AG09309 (cell line): Measurements from ENCODE around the gene ZNF593OS.

Source experiments
- DNase-seq: peaks from one replicate; pipeline ENCODE4 v3.0.0-alpha.2; 2010; ENCODE audit warnings: low read depth
- H3K4me3 ChIP-seq: 2 replicates; pipeline ENCODE4 v1.5.1; 2011; ENCODE audit warnings: mild to moderate bottlenecking, low read depth, low read length, moderate library complexity; ENCODE audit not compliant: control insufficient read depth
- TF ChIP-seq, protein P1 (sequence below): IDR thresholded peaks from 2 replicates; pipeline ENCODE4 v1.5.1; 2011; ENCODE audit warnings: mild to moderate bottlenecking, low read depth, low read length, inconsistent platforms; ENCODE audit not compliant: insufficient read depth, control insufficient read depth; ENCODE audit errors: missing control alignments

Gene ZNF593OS

DNA sequence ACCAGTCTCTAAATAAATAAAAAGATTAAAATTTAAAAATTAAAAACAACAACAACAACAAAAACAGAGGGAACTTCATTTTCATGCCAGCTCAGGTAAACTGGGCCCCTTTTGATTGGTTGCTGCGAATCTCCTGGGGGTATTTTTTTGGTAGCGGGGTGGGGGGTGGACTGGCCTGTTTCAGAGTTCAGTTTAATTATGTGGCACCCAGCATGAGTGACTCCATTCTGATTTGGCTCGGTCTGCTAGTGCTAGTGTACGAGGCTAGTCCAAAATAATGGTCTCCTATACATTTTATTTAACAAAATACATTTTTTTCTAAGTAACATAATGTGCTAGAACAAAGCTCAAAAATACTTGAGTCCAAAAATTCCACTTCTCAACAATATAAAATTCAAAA is 41.9 kb downstream of the ZNF593OS start:
- H3K4me3 ChIP-seq: no peak overlapping the region
- no peak for DNase-seq
- TF ChIP-seq, protein P1, sequence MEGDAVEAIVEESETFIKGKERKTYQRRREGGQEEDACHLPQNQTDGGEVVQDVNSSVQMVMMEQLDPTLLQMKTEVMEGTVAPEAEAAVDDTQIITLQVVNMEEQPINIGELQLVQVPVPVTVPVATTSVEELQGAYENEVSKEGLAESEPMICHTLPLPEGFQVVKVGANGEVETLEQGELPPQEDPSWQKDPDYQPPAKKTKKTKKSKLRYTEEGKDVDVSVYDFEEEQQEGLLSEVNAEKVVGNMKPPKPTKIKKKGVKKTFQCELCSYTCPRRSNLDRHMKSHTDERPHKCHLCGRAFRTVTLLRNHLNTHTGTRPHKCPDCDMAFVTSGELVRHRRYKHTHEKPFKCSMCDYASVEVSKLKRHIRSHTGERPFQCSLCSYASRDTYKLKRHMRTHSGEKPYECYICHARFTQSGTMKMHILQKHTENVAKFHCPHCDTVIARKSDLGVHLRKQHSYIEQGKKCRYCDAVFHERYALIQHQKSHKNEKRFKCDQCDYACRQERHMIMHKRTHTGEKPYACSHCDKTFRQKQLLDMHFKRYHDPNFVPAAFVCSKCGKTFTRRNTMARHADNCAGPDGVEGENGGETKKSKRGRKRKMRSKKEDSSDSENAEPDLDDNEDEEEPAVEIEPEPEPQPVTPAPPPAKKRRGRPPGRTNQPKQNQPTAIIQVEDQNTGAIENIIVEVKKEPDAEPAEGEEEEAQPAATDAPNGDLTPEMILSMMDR: no peak

DNA sequence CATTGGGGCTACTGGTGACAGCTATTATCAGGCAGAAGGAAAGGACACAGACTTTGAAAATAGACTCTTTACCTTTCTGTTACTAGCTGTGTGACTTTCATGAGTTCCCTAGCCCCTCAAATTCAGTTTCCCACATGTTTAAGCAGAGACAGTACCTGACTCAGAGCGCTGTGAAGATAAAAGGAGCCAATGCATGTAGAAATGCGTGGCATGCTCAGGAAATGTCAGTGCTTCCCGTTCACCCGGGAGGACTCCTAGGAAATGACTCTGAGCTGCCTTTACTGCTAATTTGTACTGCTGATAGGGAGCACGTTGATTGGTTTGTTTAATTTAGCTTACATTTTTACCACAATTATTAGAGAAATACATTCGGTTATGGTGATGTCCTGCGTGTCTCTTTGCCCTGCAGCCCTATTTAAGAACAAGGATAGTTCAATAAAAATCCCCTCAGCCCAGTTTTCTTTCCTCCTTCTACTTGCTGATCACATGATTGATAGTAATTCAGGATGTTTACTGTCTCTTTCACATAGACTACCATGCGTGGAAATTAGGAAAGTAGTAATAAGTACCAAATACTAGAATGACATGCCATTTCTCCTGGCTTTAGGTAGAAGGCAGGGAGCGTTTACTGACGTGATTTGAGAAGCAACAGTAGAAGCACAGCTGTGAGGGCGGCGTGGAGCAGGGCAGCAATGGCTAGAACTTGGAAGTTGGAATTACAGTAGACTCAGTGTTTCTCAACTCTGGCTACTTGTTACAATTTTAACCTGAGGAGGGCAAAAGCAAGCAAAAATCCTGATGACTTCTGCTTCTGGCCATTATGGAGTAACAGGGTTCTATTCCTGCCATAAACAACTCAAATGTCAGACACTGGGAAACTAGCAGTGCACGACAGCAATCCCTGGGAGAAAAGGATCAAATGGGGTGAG is 44.1 kb downstream of the ZNF593OS start:
- DNase-seq: no peak
- no peak overlapping the region for H3K4me3 ChIP-seq
- TF ChIP-seq, protein P1: no peak

DNA sequence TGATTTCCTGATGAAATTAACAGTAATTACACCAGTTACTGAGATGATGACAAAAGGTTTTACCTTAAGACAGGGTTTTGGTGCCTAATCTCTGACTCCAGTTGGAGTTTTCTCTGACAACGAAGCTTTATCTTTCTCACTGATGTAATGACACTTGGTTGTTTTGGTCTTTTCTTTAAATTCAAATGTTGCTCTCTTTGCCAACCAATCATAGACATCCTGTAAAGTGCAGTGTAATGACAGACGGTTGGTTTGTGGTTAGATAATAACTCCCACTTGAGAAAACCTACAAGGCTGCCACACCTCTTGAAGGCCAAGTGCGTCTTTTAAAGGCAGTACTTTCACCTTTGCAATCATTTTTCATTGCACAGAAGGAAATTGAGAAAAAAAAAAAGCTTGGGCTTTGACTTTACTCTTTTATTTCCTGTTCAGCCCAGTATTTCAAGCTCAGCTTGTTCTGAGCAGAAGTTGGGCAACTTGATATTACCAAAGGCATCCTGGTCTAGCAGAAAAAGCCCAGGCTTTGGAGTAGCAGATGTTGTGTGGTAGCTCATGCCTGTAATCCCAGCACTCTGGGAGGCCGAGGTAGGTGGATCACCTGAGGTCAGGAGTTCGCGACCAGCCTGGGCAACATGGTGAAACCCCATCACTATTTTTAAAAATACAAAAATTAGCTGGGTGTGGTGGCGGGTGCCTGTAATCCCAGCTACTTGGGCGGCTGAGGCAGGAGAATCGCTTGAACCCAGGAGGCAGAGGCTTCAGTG is 45.1 kb downstream of the ZNF593OS start:
- no peak overlapping the region for H3K4me3 ChIP-seq
- DNase-seq: no peak

DNA sequence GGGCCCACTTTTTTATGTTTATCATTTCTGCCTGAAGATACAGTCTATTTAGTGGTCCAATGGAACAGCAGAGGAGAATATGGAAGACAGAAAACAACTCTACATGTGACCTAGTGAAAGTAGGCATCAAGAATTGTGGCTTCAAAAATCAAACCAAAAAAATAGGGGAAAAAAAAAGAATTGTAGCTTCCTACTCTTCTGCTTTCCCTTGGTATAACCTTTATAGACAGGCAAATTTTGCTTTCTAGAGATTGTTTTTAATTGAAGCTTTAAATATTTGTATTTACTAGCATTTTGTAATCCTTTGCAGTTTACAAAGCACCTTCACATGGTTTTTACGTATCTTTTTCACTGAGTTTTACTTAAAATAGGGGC is 45.7 kb downstream of the ZNF593OS start:
- no peak for DNase-seq
- no peak overlapping the region for H3K4me3 ChIP-seq
- TF ChIP-seq, protein P1: no peak

More for the DNA sequence above, 45.1 kb downstream of the ZNF593OS start:
- TF ChIP-seq, protein P1: no peak

DNA sequence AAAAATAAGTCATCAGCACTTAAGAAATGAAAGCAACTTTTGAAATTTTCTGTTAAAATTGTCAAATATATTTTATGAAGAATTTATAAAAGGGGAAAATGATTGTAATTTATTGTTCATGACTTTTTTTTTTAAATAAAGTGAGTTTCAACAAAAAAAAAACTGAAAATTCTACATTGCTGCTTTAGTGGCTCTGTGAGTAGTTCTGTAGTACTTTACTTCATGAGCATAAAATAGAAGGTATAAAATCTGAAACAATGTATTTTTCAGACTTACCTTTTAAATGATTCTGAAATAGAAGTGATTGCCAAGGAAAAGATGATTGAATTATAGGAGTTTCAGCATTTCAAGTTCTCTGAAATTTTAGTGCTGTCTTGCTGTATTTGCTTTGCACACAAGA is 46.2 kb downstream of the ZNF593OS start:
- TF ChIP-seq, protein P1: no peak
- DNase-seq: no peak
- H3K4me3 ChIP-seq: no peak overlapping the region

DNA sequence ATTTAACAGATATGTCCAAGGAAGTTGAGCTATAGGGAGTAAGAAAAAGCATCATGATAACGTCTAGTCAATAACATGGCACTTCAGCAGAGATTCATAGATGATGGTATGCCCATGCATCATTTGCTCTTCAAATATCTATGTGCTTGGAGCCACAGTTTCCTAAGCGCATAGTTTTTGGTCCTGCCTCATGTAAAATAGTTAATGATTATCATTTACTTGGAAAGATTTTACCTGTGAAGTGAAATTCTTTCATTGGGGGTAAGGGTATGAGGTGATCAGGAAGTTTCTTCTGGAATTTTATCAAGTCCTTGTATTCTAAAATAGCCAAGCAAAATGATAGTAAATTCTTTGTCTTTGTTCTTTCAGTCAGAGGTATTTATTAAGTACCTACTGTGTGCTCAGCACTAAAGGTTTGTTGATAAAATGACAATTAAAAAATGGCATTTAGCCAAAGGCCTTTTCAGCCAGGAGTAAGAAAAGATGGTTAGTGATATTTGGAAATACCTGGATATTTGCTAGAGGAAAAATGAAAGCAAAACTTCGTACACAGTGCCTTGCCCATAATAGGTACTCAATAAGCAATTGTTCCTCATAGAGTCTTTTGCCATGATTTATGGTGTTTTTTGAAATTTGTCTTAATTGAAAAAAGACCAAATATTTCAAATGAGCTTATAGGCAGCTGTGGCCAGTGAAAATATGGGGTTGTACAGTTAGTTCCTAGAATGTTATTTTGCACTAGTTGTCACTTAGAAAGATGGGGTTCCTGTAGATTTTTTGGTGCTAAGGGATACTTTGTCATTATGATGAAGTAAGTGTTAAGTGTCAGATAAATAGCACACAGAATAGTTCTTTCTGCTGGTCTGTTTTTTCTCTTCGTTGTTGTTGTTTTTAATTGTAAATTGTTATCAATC is 47.0 kb downstream of the ZNF593OS start:
- TF ChIP-seq, protein P1: no peak
- DNase-seq: no peak
- no peak overlapping the region for H3K4me3 ChIP-seq
